ENCODE measurements around the gene ENTPD6. TPM values are rescaled to one million over a fixed set of nuclear protein-coding genes. Genes with fewer than 3 reads are reported as not detected.
"Not testable (repeated sequence)": the region's sequence is repeated elsewhere in the genome, so short reads cannot be mapped to it uniquely, and the experiment has no call there.

The ENTPD6 gene
- total RNA-seq, 4 donors from 2014 or later: 20.7 to 47.2 (median 30.7) TPM

GRCh38 chr20:25239387-25240370, 44.2 kb downstream of the ENTPD6 start:
- Histone ChIP-seq H3K36me3 (no peaks in the 10 kb centered on the region), H3K27me3 (no peaks in the 10 kb centered on the region), H3K4me3 (no peak overlapping the region), H3K27ac (no peak overlapping the region), H3K4me1 (no peaks in the 10 kb centered on the region), H3K9me3 (no peaks in the 10 kb centered on the region)
- intact Hi-C loops (cut with DNase I; ENCODE audit: low total_unique reads): no loop called here
- TF ChIP-seq POLR2A (IDR thresholded peaks at IDR 0.05): no peak
- TF ChIP-seq CTCF (IDR thresholded peaks at IDR 0.05): no peak
- no peak for DNase-seq

GRCh38 chr20:25240851-25241658, 45.5 kb downstream of the ENTPD6 start:
- intact Hi-C loops (cut with DNase I; ENCODE audit: low total_unique reads); H3K27ac ChIP-seq; H3K9me3 ChIP-seq; DNase-seq; H3K4me1 ChIP-seq; H3K4me3 ChIP-seq; H3K27me3 ChIP-seq; H3K36me3 ChIP-seq: not testable (repeated sequence)

- H3K36me3 ChIP-seq; DNase-seq; H3K27ac ChIP-seq; H3K4me3 ChIP-seq; H3K27me3 ChIP-seq; intact Hi-C loops (cut with DNase I; ENCODE audit: low total_unique reads); H3K4me1 ChIP-seq; H3K9me3 ChIP-seq: not testable (repeated sequence)
Observed at GRCh38 chr20:25241659-25241955, 46.1 kb downstream of the ENTPD6 start.

GRCh38 chr20:25242231-25242630, 46.7 kb downstream of the ENTPD6 start:
- Histone ChIP-seq H3K36me3 (no peaks in the 10 kb centered on the region), H3K4me3 (no peak overlapping the region), H3K4me1 (peaks cover 0 to 5% of the 10 kb centered on the region in 2 donors), H3K27ac (no peak overlapping the region), H3K9me3 (no peaks in the 10 kb centered on the region), H3K27me3 (no peaks in the 10 kb centered on the region)
- intact Hi-C loops (cut with DNase I; ENCODE audit: low total_unique reads): no loop called here
- no peak for DNase-seq
- TF ChIP-seq POLR2A (IDR thresholded peaks at IDR 0.05) (no peak), CTCF (IDR thresholded peaks at IDR 0.05) (no peak)

GRCh38 chr20:25243416-25243979, 48.0 kb downstream of the ENTPD6 start:
- TF ChIP-seq POLR2A (IDR thresholded peaks at IDR 0.05) (no peak), CTCF (IDR thresholded peaks at IDR 0.05) (no peak)
- no peak overlapping the region for H3K4me3 ChIP-seq
- no peak overlapping the region for H3K27ac ChIP-seq
- DNase-seq: no peak
- intact Hi-C loops (cut with DNase I; ENCODE audit: low total_unique reads): no loop called here
- H3K36me3 ChIP-seq: no peaks in the 10 kb centered on the region
- H3K9me3 ChIP-seq: no peaks in the 10 kb centered on the region
- peaks cover 0 to 7% of the 10 kb centered on the region in 2 donors for H3K4me1 ChIP-seq
- H3K27me3 ChIP-seq: no peaks in the 10 kb centered on the region

GRCh38 chr20:25244976-25245375, 49.5 kb downstream of the ENTPD6 start:
- Histone ChIP-seq H3K27ac (no peak overlapping the region), H3K36me3 (no peaks in the 10 kb centered on the region), H3K9me3 (no peaks in the 10 kb centered on the region), H3K4me3 (no peak overlapping the region), H3K4me1 (peaks cover 0 to 9% of the 10 kb centered on the region in 2 donors), H3K27me3 (no peaks in the 10 kb centered on the region)
- intact Hi-C loops (cut with DNase I; ENCODE audit: low total_unique reads): no loop called here
- TF ChIP-seq POLR2A (IDR thresholded peaks at IDR 0.05): no peak
- TF ChIP-seq CTCF (IDR thresholded peaks at IDR 0.05): no peak
- DNase-seq: no peak

Data from uterus (tissue), 4 donors.